ENCODE data around the gene TRPM3.

Gene TRPM3

DNA sequence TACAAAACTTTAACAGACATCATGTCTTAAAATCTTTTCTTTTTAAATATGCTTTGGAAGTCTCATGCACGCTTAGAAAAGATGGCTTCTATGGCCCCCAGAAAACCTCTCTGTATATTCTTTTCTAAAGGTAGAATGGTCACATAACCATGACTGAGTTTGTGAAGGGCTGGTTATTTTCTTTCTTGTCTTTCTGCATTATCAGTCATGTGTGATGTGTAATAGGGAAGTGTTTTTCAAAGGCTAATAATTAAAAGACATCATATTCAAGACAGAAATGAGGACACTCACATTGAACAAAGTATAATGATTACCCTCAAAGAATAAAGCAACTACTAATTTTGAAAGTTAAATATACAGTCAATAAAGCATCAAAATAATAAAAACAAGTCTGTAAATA is 253.4 kb downstream of the TRPM3 start:
- Histone ChIP-seq H3K9ac (ENCODE audit: low read length) (no peak overlapping the region), H3K4me1 (ENCODE audit: control insufficient read depth, insufficient read depth, low read length) (no peaks in the 10 kb centered on the region), H3K27me3 (ENCODE audit: control insufficient read depth, insufficient read depth, low read length) (no peaks in the 10 kb centered on the region), H3K36me3 (ENCODE audit: control insufficient read depth, insufficient read depth, low read length) (no peaks in the 10 kb centered on the region), H3K4me3 (ENCODE audit: low read length) (no peak overlapping the region), H3K27ac (ENCODE audit: low read depth, low read length) (no peak overlapping the region)

GRCh38 chr9:70865471-70865870 is 255.9 kb downstream of the TRPM3 start:
- Histone ChIP-seq H3K9ac (ENCODE audit: low read length) (no peak overlapping the region), H3K4me1 (ENCODE audit: control insufficient read depth, insufficient read depth, low read length) (no peaks in the 10 kb centered on the region), H3K36me3 (ENCODE audit: control insufficient read depth, insufficient read depth, low read length) (no peaks in the 10 kb centered on the region), H3K27me3 (ENCODE audit: control insufficient read depth, insufficient read depth, low read length) (no peaks in the 10 kb centered on the region), H3K4me3 (ENCODE audit: low read length) (no peak overlapping the region), H3K27ac (ENCODE audit: low read depth, low read length) (no peak overlapping the region)

- Histone ChIP-seq H3K4me1 (ENCODE audit: control insufficient read depth, insufficient read depth, low read length) (no peaks in the 10 kb centered on the region), H3K4me3 (ENCODE audit: low read length) (no peak overlapping the region), H3K27ac (ENCODE audit: low read depth, low read length) (no peak overlapping the region), H3K36me3 (ENCODE audit: control insufficient read depth, insufficient read depth, low read length) (no peaks in the 10 kb centered on the region), H3K9ac (ENCODE audit: low read length) (no peak overlapping the region), H3K27me3 (ENCODE audit: control insufficient read depth, insufficient read depth, low read length) (no peaks in the 10 kb centered on the region)
Observed at GRCh38 chr9:70861797-70862196, 259.6 kb downstream of the TRPM3 start.

DNA sequence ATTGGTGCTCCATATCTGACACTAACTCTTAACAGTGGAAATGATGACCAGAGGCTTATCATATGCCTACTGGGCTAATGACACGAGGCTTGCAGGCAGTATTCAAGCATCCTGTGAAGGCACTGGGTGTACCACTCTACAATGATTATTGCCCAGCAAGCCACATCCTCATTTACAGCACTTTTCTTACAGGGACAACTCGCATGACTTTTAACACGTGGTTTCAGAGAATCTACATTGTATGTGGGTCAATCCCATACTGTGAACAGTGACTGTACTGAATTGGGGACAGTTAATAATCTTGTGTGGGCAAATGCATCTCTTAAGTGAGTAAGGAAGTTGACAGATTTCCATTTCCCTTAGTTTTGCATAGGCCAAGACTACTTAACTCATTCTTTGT is 260.0 kb downstream of the TRPM3 start:
- Histone ChIP-seq H3K4me1 (ENCODE audit: control insufficient read depth, insufficient read depth, low read length) (no peaks in the 10 kb centered on the region), H3K27me3 (ENCODE audit: control insufficient read depth, insufficient read depth, low read length) (no peaks in the 10 kb centered on the region), H3K9ac (ENCODE audit: low read length) (no peak overlapping the region), H3K27ac (ENCODE audit: low read depth, low read length) (no peak overlapping the region), H3K4me3 (ENCODE audit: low read length) (no peak overlapping the region), H3K36me3 (ENCODE audit: control insufficient read depth, insufficient read depth, low read length) (no peaks in the 10 kb centered on the region)

DNA sequence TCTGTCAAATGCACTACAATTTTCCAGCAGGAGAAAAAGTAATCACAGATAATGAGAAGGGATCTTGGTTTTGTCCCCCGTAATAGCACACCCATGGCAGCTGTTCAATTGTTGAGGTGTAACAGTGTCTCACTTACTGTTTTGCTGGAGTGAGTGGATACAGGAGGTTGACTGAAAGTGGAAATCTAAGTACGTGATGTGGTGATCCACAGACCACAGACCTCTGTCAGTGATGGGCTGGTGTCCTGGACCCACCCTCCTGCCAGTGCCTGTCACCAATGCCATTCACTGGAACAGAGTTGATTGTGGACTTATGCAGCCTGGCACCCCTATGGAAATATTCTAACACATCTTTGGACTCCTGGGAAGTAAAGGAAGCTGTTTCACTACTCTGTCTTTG is 261.7 kb downstream of the TRPM3 start:
- Histone ChIP-seq H3K27ac (ENCODE audit: low read depth, low read length) (no peak overlapping the region), H3K27me3 (ENCODE audit: control insufficient read depth, insufficient read depth, low read length) (no peaks in the 10 kb centered on the region), H3K36me3 (ENCODE audit: control insufficient read depth, insufficient read depth, low read length) (no peaks in the 10 kb centered on the region), H3K4me1 (ENCODE audit: control insufficient read depth, insufficient read depth, low read length) (no peaks in the 10 kb centered on the region), H3K4me3 (ENCODE audit: low read length) (no peak overlapping the region), H3K9ac (ENCODE audit: low read length) (no peak overlapping the region)

GRCh38 chr9:70856411-70856810 is 265.0 kb downstream of the TRPM3 start:
- Histone ChIP-seq H3K27me3 (ENCODE audit: control insufficient read depth, insufficient read depth, low read length) (no peaks in the 10 kb centered on the region), H3K36me3 (ENCODE audit: control insufficient read depth, insufficient read depth, low read length) (no peaks in the 10 kb centered on the region), H3K4me3 (ENCODE audit: low read length) (no peak overlapping the region), H3K27ac (ENCODE audit: low read depth, low read length) (no peak overlapping the region), H3K9ac (ENCODE audit: low read length) (no peak overlapping the region), H3K4me1 (ENCODE audit: control insufficient read depth, insufficient read depth, low read length) (no peaks in the 10 kb centered on the region)

GRCh38 chr9:70852711-70853240 is 268.6 kb downstream of the TRPM3 start:
- Histone ChIP-seq H3K4me1 (ENCODE audit: control insufficient read depth, insufficient read depth, low read length) (no peaks in the 10 kb centered on the region), H3K27me3 (ENCODE audit: control insufficient read depth, insufficient read depth, low read length) (no peaks in the 10 kb centered on the region), H3K4me3 (ENCODE audit: low read length) (no peak overlapping the region), H3K27ac (ENCODE audit: low read depth, low read length) (no peak overlapping the region), H3K9ac (ENCODE audit: low read length) (no peak overlapping the region), H3K36me3 (ENCODE audit: control insufficient read depth, insufficient read depth, low read length) (no peaks in the 10 kb centered on the region)

- Histone ChIP-seq H3K4me3 (ENCODE audit: low read length) (no peak overlapping the region), H3K36me3 (ENCODE audit: control insufficient read depth, insufficient read depth, low read length) (no peaks in the 10 kb centered on the region), H3K27me3 (ENCODE audit: control insufficient read depth, insufficient read depth, low read length) (no peaks in the 10 kb centered on the region), H3K4me1 (ENCODE audit: control insufficient read depth, insufficient read depth, low read length) (no peaks in the 10 kb centered on the region), H3K27ac (ENCODE audit: low read depth, low read length) (no peak overlapping the region), H3K9ac (ENCODE audit: low read length) (no peak overlapping the region)
Observed at GRCh38 chr9:70840266-70840665, 281.2 kb downstream of the TRPM3 start.

DNA sequence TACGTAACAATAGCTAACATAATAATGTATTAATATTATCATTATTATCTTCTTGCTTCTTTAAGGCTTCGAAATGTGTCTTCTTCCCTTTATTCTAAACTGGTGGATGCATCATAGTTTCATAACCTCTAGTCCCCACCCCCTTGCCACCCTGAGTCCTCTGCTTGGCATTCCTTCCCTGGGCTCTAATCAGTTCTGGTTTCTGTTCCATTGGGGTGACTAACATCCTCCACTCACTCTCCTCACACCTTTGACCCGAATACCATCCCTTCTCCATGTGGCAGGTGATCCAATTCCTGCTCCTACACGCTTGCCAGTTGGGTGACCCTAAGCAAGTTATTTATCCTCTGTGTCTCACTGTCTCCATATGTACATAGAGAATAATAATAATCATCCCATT is 286.1 kb downstream of the TRPM3 start:
- Histone ChIP-seq H3K4me1 (ENCODE audit: control insufficient read depth, insufficient read depth, low read length) (no peaks in the 10 kb centered on the region), H3K4me3 (ENCODE audit: low read length) (no peak overlapping the region), H3K27ac (ENCODE audit: low read depth, low read length) (no peak overlapping the region), H3K36me3 (ENCODE audit: control insufficient read depth, insufficient read depth, low read length) (no peaks in the 10 kb centered on the region), H3K9ac (ENCODE audit: low read length) (no peak overlapping the region), H3K27me3 (ENCODE audit: control insufficient read depth, insufficient read depth, low read length) (no peaks in the 10 kb centered on the region)

DNA sequence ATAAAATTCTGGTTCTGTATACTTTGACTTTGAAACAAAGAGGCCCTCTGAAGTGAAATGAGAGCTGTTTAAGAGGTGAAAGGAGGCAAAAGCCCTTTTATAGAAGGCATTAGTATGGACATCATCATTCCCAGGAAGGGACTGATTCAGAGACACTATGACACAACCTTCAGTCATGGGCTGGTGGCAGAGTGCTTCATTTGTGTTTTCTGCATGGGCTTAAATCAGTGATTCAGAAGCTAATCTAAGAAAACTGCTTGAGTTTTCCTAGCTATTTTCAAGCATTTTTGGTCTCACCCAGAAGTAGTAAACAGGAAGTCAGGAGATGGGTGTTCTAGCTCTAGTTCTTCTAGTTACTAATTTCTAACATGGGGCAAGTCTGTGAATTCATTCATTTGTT is 288.9 kb downstream of the TRPM3 start:
- H3K27ac ChIP-seq (ENCODE audit: low read depth, low read length), result no peak overlapping the region

GRCh38 chr9:70830618-70831017 is 290.8 kb downstream of the TRPM3 start:
- Histone ChIP-seq H3K27ac (ENCODE audit: low read depth, low read length) (no peak overlapping the region), H3K4me1 (ENCODE audit: control insufficient read depth, insufficient read depth, low read length) (no peaks in the 10 kb centered on the region), H3K4me3 (ENCODE audit: low read length) (no peak overlapping the region)

More for the DNA sequence above, 288.9 kb downstream of the TRPM3 start:
- Histone ChIP-seq H3K4me1 (ENCODE audit: control insufficient read depth, insufficient read depth, low read length) (no peaks in the 10 kb centered on the region), H3K4me3 (ENCODE audit: low read length) (no peak overlapping the region), H3K9ac (ENCODE audit: low read length) (no peak overlapping the region), H3K27me3 (ENCODE audit: control insufficient read depth, insufficient read depth, low read length) (no peaks in the 10 kb centered on the region), H3K36me3 (ENCODE audit: control insufficient read depth, insufficient read depth, low read length) (no peaks in the 10 kb centered on the region)

DNA sequence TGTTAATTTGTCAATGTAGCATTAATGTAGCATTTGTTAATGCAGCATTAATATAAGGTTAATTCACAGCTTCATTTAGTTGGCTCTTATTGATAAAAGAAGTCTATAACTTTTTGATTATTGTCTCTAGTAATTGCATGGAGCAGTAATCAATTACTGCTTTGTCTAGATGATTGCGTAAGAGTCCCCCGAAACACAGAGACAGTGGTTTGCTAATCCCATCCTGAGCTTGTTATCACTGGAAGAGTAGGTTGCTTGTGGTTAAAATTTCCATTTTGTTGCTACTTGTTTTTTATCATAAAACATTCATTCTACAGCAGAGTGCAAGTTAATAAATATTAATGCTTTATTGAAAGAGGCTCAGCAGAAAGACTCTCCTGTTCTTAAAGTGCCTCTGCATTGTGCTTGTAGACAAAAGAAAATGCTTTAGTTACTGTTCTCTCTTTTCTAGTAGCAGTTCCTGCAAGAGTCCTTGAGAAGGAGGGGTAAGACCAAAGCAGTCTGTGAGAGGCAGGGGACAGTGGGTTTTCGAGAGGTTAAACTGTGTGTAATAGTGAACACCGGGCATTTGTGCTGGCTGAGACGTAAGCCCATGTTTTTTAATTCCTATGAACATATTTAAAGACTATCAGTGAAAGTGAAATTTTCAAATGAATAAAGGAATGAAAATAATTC is 291.7 kb downstream of the TRPM3 start:
- no peak overlapping the region for H3K27ac ChIP-seq (ENCODE audit: low read depth, low read length)
- H3K4me3 ChIP-seq (ENCODE audit: low read length), result no peak overlapping the region
- no peak overlapping the region for H3K9ac ChIP-seq (ENCODE audit: low read length)
- H3K4me1 ChIP-seq (ENCODE audit: control insufficient read depth, insufficient read depth, low read length), result no peaks in the 10 kb centered on the region
- no peaks in the 10 kb centered on the region for H3K27me3 ChIP-seq (ENCODE audit: control insufficient read depth, insufficient read depth, low read length)
- no peaks in the 10 kb centered on the region for H3K36me3 ChIP-seq (ENCODE audit: control insufficient read depth, insufficient read depth, low read length)

More at GRCh38 chr9:70830618-70831017, 290.8 kb downstream of the TRPM3 start:
- H3K27me3 ChIP-seq (ENCODE audit: control insufficient read depth, insufficient read depth, low read length), result no peaks in the 10 kb centered on the region
- H3K36me3 ChIP-seq (ENCODE audit: control insufficient read depth, insufficient read depth, low read length), result no peaks in the 10 kb centered on the region
- no peak overlapping the region for H3K9ac ChIP-seq (ENCODE audit: low read length)

DNA sequence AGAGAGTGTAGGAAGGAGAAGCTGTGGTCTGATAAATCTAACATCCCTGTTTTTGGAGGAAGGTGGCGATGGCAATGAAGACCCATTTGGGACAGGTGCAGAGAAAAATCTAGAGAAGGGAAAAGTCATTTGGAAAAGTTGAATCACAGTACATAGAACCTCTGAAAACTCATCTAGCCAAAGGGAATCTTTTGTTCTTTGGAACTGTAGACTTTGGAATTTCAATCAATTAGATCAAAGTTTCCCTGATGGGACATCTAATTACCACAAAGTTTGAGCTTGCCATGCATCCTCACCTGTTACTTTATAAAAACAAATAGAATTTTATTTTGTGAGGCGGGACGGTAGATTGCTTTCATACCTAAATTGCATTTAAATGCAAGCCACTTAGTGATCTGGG is 294.9 kb downstream of the TRPM3 start:
- H3K36me3 ChIP-seq (ENCODE audit: control insufficient read depth, insufficient read depth, low read length), result no peaks in the 10 kb centered on the region
- H3K27ac ChIP-seq (ENCODE audit: low read depth, low read length), result no peak overlapping the region
- no peak overlapping the region for H3K4me3 ChIP-seq (ENCODE audit: low read length)
- no peaks in the 10 kb centered on the region for H3K4me1 ChIP-seq (ENCODE audit: control insufficient read depth, insufficient read depth, low read length)
- no peaks in the 10 kb centered on the region for H3K27me3 ChIP-seq (ENCODE audit: control insufficient read depth, insufficient read depth, low read length)
- H3K9ac ChIP-seq (ENCODE audit: low read length), result no peak overlapping the region

Measured in rectal smooth muscle tissue (tissue), 1 donor.